SIG-M5 treated with dmso at 0.1 percent for 504 hours (cell line): Measurements from ENCODE around the gene PRKD2.

Source experiments
- DNase-seq: peaks from one replicate; lab custom pipeline; 2025; ENCODE audit not compliant: unreplicated experiment; lab: John Stamatoyannopoulos, UW

Gene PRKD2

GRCh38 chr19:46742926-46743480, 26.1 kb upstream of the PRKD2 start:
- no peak for DNase-seq

- DNase-seq: no peak
Observed at GRCh38 chr19:46741447-46741846, 24.5 kb upstream of the PRKD2 start.

GRCh38 chr19:46739290-46739771, 22.4 kb upstream of the PRKD2 start:
- DNase-seq: no peak

GRCh38 chr19:46737761-46738171, 20.9 kb upstream of the PRKD2 start:
- DNase-seq: no peak

- no peak for DNase-seq
Observed at GRCh38 chr19:46737298-46737654, 20.4 kb upstream of the PRKD2 start.

- DNase-seq: no peak
Observed at GRCh38 chr19:46736531-46737297, 19.8 kb upstream of the PRKD2 start.

GRCh38 chr19:46733690-46734292, 16.9 kb upstream of the PRKD2 start:
- peak; percentile 84 for DNase-seq

- DNase-seq: peak; percentile 84
Observed at GRCh38 chr19:46732966-46733689, 16.2 kb upstream of the PRKD2 start.

GRCh38 chr19:46732172-46732938, 15.4 kb upstream of the PRKD2 start:
- no peak for DNase-seq

GRCh38 chr19:46731584-46731983, 14.7 kb upstream of the PRKD2 start:
- no peak for DNase-seq

- peak; percentile 92 for DNase-seq
Observed at GRCh38 chr19:46731007-46731501, 14.1 kb upstream of the PRKD2 start.

- DNase-seq: no peak
Observed at GRCh38 chr19:46730595-46730994, 13.7 kb upstream of the PRKD2 start.

GRCh38 chr19:46730187-46730586, 13.3 kb upstream of the PRKD2 start:
- no peak for DNase-seq

- DNase-seq: no peak
Observed at GRCh38 chr19:46729696-46730095, 12.8 kb upstream of the PRKD2 start.

GRCh38 chr19:46728693-46729339, 11.9 kb upstream of the PRKD2 start:
- peak; percentile 8 for DNase-seq

GRCh38 chr19:46728208-46728607, 11.3 kb upstream of the PRKD2 start:
- DNase-seq: no peak

GRCh38 chr19:46727757-46728156, 10.8 kb upstream of the PRKD2 start:
- no peak for DNase-seq

GRCh38 chr19:46726971-46727501, 10.1 kb upstream of the PRKD2 start:
- DNase-seq: no peak

- no peak for DNase-seq
Observed at GRCh38 chr19:46726551-46726950, 9.6 kb upstream of the PRKD2 start.

- DNase-seq: no peak
Observed at GRCh38 chr19:46725859-46726393, 9.0 kb upstream of the PRKD2 start.
